ENCODE data around the gene CCL28. TPM values are rescaled to one million over a fixed set of nuclear protein-coding genes. Genes with fewer than 3 reads are reported as not detected.
A peak's percentile ranks its signal among the peaks of the same experiment; 100 is the strongest.

The CCL28 gene
- total and polyA plus RNA-seq, 9 of the 15 experiments (the other 6 are each of a cell fraction or from before 2014, with no cell fraction given) = not detected

DNA sequence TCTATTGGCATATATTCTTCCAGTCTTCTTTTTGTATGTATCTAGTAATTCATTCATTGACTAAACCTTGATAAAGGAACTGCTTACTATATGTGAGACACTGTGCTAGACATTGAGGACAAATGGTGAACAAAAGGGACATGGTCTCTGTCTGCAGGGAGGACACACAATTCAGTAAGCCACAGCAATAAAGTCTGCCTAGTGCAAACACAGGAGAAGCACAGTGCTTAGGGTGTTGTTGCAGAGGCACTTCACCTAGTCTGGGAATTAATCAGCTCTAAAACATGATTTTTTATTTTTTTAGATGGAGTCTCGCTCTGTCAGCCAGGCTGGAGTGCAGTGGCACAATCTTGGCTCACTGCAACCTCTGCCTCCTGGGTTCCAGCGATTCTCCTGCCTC lies 6.4 kb upstream of the CCL28 start (continued):
- TF ChIP-seq NFRKB (IDR thresholded peaks at IDR 0.05; ENCODE audit: low read depth) = no peak

DNA sequence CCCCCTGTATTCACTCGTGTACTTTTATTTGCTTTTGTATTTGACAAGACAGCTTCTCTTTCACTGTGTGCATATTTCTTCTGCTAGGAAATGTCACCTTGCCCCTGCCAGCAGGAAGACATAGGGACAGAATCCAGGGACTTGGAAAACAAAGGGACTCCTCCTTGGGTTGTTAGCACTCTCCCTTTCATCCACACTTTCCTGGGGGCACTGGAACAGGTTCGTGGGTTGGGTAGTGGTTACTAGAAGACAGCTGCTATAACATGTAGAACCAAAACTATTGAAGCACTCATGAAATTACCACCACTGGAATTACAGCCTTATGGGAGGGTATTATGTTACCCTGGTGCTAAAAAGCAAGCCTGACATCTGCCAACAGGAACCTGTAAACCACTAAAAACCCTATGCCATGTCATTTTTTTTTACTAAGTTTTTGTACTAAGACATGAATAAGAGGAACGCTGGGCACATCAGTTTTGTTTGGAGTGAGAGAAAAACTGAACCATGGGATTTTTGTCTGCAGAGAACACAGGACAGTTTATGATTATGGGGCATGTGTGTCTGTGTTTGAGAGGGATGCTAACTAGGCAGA lies 4.7 kb upstream of the CCL28 start:
- ChIA-PET POLR2A (interaction anchor here (0.6 to 1.8 kb wide), 6 partner anchors 14 to 1678 kb away, joined by 3 to 5 read pairs (median 3); partner anchors contain the start of gene TMEM267), CTCF (ENCODE audit: low intra/inter-chr PET ratio) (no interaction called here)
- no peak overlapping the region; a peak in 1 of 4 replicates for H3K9ac ChIP-seq (ENCODE audit: insufficient read depth in 1 of 2, low read depth in 2 of 2, low read length in 2 of 2)
- no peaks in the 10 kb centered on the region for H3K36me3 ChIP-seq (ENCODE audit: control insufficient read depth, insufficient read depth, low read length)
- FAIRE-seq = no peak
- 6% methylated on average over 3 of the region's 3 CpGs for WGBS (ENCODE audit: insufficient coverage, low coverage, missing lambda C conversion rate)
- intact Hi-C loops (cut with micrococcal nuclease) = loop anchor here (5.0 kb wide), 1 partner anchor 65 kb away; the partner anchor contains the start of gene TMEM267
- no peaks in the 10 kb centered on the region for H4K20me1 ChIP-seq (replicated peaks; ENCODE audit: control insufficient read depth, insufficient read depth, low read length)
- peak overlapping the region; percentile 20; the same call in 1 of the 2 replicates for H3K4me2 ChIP-seq (ENCODE audit: insufficient read depth, low read length)
- peak overlapping the region; percentile 11; the same call in 1 of the 2 replicates for H2AFZ ChIP-seq (ENCODE audit: low read depth, low read length)
- peaks cover 5% of the 10 kb centered on the region for H3K9me1 ChIP-seq (ENCODE audit: control insufficient read depth, insufficient read depth, low read length)
- H3K4me1 ChIP-seq (replicated peaks in 1 of 2; ENCODE audit: control insufficient read depth in 2 of 2, insufficient read depth in 2 of 2, low read length in 2 of 2) = peaks cover 14 to 20% of the 10 kb centered on the region in 2 experiments
- DNase-seq (ENCODE audit: extremely low read depth in 1 of 4, low spot score in 3 of 4) = peak in 1 of 4 experiments; percentile 7
- no peak overlapping the region for H3K4me3 ChIP-seq
- BruUV-seq (replicated peaks) = no TSS peak
- ATAC-seq = no peak; the same call in 2 of the 3 replicates
- H3K79me2 ChIP-seq (ENCODE audit: control insufficient read depth, insufficient read depth, low read length) = no peaks in the 10 kb centered on the region
- in situ Hi-C loops (cut with MboI) = no loop called here
- no peaks in the 10 kb centered on the region for H3K27me3 ChIP-seq (ENCODE audit: control insufficient read depth in 2 of 2, insufficient read depth in 2 of 2, low read length in 2 of 2)
- no peak overlapping the region for H3K27ac ChIP-seq (ENCODE audit: extremely low read depth, low read depth, low read length)
- no peaks in the 10 kb centered on the region for H3K9me3 ChIP-seq (replicated peaks; ENCODE audit: control insufficient read depth, insufficient read depth, low read depth, low read length)
- TF ChIP-seq, protein P1, sequence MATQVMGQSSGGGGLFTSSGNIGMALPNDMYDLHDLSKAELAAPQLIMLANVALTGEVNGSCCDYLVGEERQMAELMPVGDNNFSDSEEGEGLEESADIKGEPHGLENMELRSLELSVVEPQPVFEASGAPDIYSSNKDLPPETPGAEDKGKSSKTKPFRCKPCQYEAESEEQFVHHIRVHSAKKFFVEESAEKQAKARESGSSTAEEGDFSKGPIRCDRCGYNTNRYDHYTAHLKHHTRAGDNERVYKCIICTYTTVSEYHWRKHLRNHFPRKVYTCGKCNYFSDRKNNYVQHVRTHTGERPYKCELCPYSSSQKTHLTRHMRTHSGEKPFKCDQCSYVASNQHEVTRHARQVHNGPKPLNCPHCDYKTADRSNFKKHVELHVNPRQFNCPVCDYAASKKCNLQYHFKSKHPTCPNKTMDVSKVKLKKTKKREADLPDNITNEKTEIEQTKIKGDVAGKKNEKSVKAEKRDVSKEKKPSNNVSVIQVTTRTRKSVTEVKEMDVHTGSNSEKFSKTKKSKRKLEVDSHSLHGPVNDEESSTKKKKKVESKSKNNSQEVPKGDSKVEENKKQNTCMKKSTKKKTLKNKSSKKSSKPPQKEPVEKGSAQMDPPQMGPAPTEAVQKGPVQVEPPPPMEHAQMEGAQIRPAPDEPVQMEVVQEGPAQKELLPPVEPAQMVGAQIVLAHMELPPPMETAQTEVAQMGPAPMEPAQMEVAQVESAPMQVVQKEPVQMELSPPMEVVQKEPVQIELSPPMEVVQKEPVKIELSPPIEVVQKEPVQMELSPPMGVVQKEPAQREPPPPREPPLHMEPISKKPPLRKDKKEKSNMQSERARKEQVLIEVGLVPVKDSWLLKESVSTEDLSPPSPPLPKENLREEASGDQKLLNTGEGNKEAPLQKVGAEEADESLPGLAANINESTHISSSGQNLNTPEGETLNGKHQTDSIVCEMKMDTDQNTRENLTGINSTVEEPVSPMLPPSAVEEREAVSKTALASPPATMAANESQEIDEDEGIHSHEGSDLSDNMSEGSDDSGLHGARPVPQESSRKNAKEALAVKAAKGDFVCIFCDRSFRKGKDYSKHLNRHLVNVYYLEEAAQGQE (IDR thresholded peaks at IDR 0.05; ENCODE audit: borderline replicate concordance) = no peak
- TF ChIP-seq, protein P1 (CRISPR knock-in tag; IDR thresholded peaks at IDR 0.05; ENCODE audit: low read depth) = no peak
- TF ChIP-seq ZNF12 (CRISPR knock-in tag; IDR thresholded peaks at IDR 0.05) (no peak), MBD2 (IDR thresholded peaks at IDR 0.05; ENCODE audit: borderline replicate concordance, low read depth) (no peak)
- TF ChIP-seq, protein P2, sequence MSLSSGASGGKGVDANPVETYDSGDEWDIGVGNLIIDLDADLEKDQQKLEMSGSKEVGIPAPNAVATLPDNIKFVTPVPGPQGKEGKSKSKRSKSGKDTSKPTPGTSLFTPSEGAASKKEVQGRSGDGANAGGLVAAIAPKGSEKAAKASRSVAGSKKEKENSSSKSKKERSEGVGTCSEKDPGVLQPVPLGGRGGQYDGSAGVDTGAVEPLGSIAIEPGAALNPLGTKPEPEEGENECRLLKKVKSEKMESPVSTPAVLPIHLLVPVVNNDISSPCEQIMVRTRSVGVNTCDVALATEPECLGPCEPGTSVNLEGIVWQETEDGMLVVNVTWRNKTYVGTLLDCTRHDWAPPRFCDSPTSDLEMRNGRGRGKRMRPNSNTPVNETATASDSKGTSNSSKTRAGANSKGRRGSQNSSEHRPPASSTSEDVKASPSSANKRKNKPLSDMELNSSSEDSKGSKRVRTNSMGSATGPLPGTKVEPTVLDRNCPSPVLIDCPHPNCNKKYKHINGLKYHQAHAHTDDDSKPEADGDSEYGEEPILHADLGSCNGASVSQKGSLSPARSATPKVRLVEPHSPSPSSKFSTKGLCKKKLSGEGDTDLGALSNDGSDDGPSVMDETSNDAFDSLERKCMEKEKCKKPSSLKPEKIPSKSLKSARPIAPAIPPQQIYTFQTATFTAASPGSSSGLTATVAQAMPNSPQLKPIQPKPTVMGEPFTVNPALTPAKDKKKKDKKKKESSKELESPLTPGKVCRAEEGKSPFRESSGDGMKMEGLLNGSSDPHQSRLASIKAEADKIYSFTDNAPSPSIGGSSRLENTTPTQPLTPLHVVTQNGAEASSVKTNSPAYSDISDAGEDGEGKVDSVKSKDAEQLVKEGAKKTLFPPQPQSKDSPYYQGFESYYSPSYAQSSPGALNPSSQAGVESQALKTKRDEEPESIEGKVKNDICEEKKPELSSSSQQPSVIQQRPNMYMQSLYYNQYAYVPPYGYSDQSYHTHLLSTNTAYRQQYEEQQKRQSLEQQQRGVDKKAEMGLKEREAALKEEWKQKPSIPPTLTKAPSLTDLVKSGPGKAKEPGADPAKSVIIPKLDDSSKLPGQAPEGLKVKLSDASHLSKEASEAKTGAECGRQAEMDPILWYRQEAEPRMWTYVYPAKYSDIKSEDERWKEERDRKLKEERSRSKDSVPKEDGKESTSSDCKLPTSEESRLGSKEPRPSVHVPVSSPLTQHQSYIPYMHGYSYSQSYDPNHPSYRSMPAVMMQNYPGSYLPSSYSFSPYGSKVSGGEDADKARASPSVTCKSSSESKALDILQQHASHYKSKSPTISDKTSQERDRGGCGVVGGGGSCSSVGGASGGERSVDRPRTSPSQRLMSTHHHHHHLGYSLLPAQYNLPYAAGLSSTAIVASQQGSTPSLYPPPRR (CRISPR knock-in tag; IDR thresholded peaks at IDR 0.05; ENCODE audit: borderline replicate concordance) = no peak
